HG03469 (cell line): ENCODE measurements around the gene GALM.
"Not testable (repeated sequence)": the region's sequence is repeated elsewhere in the genome, so short reads cannot be mapped to it uniquely, and the experiment has no call there.

Experiments used
- ATAC-seq: cut with Tn5 transposase; IDR thresholded peaks from one replicate; pipeline ENCODE4 v1.9.1; 2021; ENCODE audit warnings: mild to moderate bottlenecking, moderate library complexity, moderate number of reproducible peaks; ENCODE audit not compliant: unreplicated experiment

The GALM gene

GRCh38 chr2:38676681-38677080, 10.8 kb downstream of the GALM start:
- no peak for ATAC-seq

DNA sequence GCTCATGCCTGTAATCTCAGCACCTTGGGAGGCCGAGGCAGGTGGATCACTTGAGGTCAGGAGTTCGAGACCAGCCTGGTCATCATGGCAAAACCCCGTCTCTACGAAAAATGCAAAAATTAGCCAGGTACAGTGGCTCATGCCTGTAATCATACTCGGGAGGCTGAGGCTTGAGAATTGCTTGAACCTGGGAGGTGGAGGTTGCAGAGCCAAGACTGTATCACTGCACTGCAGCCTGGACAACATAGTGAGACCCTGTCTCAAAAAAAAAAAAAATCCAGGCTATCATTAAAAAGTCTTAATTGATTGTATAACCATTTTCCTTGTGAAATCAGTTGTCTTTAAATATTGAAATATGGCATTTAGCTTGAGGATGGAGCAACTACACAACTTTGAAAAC, 15.0 kb downstream of the GALM start:
- ATAC-seq, result not testable (repeated sequence)

DNA sequence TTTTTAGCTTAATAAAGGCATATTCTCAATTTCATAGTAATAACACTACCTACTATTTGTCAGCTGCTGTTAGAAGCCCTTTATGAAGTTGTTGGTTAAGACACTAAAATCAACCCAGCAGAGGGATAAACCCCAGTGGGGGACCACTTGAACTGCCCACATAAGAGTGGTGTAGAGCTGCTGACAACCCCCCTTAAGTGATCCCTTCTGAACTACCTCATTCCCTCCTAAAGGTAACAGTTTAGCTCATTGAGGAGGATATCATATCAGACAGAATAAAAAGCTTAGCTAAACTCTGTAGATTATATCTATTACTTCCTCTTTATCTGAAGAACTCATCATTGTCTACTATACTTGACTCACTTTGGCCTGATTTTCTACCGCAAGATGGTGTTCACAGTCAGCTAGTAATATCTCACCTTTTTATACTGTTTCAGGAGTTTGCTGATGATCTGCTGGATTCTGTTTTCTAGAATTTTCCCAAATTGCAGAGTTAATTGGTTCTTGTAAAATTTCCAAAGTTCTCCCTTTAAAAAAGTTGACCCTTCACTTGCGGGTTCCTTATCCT, 16.2 kb downstream of the GALM start:
- no peak for ATAC-seq

GRCh38 chr2:38682620-38683019, 16.7 kb downstream of the GALM start:
- ATAC-seq, result not testable (repeated sequence)

DNA sequence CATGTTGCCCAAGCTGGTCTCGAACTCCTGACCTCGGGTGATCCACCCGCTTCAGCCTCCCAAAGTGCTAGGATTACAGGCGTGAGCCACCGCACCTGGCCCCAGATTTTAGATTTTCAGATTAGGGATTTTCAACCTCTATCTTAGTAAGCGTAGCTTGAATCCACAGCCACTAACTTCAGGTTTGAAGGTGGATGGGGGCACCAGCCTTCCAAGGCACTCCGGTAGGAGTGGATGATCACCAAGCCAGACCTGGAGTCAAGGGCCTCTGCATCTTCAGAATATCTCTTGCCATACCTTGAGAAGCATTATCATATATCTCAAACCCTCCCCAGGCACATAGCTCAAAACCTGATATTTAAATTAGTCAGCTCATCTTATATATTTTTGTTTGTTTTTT, 17.9 kb downstream of the GALM start:
- ATAC-seq, result no peak

- ATAC-seq, result no peak
Measured at GRCh38 chr2:38685116-38685735, 19.3 kb downstream of the GALM start.

GRCh38 chr2:38690499-38691420, 24.8 kb downstream of the GALM start:
- no peak for ATAC-seq

- no peak for ATAC-seq
Measured at GRCh38 chr2:38691994-38692393, 26.1 kb downstream of the GALM start.

GRCh38 chr2:38692636-38693318, 26.9 kb downstream of the GALM start:
- no peak for ATAC-seq

DNA sequence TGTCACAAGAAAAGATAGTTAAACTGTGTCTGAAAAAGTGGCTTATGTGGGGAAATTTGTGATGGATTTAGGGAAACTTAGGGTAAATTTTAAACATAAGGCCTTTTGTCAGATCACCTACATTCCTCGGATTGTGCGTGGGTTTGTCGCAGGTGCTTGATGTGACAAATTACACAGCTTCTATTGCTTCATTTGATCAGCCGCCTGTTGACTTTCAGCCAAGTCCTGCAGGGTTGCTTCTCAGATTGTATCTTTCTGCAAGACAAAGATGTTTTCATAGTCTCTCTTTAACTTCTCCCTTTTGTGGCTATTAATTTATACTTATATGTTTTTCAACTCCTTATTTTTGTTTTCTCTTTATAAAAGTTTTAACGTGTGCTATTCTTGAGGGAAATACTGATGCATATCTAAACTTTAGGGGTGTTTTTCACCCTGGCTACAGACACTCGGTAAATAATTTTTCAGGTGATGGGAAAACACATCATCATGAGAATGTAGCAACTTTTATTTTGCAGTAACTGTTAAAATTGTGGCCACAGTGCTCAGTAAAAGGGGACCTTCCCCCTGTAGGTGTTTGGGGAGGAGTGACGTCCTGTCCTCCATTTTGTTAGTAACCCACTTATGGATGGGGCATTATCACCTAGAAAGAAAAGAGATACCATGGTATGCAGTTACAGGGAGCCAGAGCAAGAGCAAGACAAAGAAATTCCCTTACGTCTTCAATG, 31.4 kb downstream of the GALM start:
- ATAC-seq, result no peak

DNA sequence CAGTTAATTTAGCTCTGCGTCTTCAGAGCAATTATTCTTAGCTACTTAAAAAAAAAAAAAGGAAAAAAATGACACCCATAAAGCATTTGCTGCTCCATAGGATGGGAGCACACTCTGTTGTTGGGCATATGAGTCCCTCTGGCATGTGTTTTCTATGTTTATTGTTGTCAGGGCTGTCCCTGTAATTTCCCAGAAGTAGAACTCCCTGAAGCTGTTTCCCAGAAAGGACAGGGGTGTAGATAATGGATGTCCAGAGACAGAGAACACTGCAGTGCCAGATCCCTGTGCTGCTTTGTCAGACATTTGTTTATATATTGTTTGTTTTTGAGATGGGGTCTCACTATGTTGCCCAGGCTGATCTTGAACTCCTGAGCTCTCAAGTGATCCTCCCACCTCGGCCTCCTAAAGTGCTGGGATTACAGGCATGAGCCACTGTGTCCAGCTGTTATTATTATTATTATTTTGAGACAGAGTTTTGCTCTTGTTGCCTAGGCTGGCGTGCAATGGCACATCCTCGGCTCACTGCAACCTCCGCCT, 32.6 kb downstream of the GALM start:
- no peak for ATAC-seq

DNA sequence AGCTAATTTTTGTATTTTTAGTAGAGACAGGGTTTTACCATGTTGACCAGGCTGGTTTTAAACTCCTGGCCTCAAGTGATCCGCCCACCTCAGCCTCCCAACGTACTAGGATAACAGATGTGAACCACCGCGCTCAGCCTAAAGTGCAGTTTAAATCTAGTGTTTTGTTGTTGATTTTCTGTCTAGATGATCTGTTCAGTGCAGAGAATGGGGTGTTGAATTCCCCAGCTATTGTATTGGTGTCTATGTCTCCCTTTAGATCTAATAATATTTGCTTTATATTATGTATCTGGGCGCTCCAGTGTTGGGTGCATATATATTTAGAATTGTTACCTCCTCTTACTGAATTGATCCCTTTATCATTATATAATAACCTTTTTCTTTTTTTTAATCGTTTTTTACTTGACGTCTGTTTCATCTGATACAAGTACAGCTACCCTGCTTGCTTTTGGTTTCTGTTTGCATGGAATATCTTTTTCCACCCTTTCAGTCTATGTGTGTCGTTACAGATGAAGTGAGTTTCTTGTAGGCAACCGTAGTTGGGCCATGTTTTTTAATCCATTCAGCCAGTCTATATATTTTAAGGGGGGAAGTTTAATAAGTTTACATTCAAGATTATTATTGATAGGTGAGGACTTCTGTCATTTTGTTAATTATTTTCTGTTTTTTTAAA, 34.3 kb downstream of the GALM start:
- ATAC-seq, result no peak

- no peak for ATAC-seq
Measured at GRCh38 chr2:38700881-38701458, 35.1 kb downstream of the GALM start.

DNA sequence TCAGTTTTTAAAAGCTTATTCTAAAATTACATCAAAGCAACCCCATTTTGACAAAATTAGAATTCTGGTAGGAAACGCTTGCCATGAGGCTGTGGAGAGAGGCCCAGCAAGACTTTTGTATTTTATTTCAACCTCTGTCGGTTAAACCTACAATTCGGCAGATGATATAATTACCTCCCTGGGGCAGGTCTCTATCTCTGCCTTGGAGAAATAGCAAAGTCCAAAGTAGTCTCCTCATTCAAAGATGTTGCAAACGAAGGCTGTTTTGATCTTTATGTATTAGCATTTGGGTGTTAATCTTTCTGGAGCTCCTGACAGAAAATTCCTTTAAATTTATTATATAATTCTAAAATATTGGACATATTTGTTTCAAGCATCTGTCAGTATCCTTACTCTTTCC, 35.6 kb downstream of the GALM start:
- ATAC-seq, result no peak

DNA sequence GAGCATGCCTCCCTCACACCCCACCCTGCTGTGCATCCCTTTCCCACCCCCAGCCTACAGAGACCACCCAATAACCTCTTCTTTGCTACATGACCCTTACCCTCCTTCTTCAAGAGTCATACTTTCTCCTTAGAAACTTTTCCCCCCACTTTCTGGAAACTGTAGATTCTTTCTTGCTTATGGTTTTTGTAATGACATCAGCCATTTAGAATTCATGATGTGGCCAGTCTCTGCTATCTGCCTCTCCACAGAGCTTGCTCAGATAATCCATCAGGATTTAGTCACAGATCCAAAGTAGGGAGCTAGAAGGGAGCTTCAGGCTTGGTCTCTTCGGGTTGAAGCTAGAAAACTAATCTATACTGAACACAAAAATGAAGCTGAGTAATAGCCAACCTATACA, 36.5 kb downstream of the GALM start:
- ATAC-seq, result no peak

DNA sequence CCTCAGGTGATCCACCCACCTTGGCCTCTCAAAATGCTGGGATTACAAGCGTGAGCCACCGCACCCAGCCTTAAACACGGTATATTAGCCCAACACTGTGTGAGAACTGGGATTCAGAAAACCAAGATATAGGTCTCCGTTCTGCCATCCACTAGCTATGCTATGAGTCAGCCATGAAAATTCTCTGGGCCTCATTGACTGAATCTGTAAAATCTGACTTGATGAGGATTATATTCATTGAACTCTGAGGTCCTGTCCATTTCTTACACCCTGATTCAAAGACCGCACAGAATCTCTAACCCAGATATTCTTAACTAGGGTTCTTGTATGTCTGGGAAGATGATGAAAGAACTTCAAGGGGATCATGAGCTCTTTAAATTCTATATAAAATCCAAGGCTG, 37.4 kb downstream of the GALM start:
- not testable (repeated sequence) for ATAC-seq

DNA sequence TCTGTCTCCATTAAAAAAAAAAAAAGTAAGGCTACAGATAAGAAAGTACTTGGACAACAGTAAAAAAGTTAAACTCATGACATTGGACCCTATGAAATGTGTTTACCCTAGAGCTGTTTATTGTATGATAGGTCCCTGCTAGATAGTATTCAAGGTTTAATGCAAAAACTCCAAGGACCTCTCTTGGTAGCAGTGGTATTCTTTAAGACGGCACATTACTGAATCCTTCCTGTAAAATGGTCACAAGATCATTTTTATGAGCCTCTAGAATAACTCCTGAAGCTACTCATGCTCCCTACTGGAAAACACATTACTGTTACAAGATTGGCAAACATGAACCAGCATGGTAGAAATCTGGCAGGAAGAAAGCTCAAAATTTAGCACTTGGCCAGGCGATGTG, 38.8 kb downstream of the GALM start:
- ATAC-seq, result no peak

DNA sequence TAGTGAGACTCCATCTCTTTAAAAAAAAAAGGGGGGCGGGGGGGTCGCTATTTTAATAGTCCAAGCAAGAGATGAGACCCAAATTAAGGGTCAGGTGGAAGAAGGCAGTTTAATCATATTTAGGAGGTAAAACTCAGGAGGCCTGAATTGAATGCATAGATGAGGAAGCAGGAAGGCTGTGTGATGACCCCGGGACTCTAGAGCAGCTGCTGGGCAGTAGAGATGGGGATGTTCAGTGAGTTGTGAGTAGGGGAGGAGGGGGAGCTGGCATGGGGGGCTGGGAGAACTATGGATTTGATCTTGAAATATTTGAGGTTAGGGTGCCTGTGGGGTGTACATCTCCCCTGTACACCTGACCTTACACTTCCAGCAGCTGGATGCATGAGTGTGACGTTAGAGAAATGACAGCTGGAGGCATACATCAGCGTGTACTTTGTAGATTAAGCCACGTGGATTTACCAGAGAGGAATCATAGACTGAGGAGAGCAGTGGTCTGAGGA, 41.0 kb downstream of the GALM start:
- no peak for ATAC-seq

GRCh38 chr2:38708491-38708890, 42.6 kb downstream of the GALM start:
- not testable (repeated sequence) for ATAC-seq
